Measurements from ENCODE around the gene FAXC.
"Not testable (repeated sequence)": the region's sequence is repeated elsewhere in the genome, so short reads cannot be mapped to it uniquely, and the experiment has no call there.

DNA sequence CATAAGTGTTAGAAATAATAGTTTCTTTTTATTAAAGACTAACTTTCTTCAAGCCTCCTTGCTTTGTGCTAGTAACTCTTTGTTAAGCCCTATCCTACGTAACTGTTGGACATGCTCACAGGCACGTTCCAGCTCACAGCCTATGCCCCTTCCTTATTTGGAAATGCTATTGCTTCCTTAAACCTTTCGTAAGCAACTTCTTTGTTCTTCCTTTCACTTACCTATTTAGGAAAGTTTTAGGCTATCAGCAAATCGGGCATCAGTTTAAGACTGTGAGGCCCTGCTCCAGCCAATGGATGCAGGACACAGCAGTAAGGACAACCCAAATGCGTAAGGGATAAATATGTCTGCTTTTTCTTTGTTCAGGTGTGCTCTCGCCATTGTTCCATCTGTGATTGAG is 14.2 kb downstream of the FAXC start:
- TF ChIP-seq, protein P1, sequence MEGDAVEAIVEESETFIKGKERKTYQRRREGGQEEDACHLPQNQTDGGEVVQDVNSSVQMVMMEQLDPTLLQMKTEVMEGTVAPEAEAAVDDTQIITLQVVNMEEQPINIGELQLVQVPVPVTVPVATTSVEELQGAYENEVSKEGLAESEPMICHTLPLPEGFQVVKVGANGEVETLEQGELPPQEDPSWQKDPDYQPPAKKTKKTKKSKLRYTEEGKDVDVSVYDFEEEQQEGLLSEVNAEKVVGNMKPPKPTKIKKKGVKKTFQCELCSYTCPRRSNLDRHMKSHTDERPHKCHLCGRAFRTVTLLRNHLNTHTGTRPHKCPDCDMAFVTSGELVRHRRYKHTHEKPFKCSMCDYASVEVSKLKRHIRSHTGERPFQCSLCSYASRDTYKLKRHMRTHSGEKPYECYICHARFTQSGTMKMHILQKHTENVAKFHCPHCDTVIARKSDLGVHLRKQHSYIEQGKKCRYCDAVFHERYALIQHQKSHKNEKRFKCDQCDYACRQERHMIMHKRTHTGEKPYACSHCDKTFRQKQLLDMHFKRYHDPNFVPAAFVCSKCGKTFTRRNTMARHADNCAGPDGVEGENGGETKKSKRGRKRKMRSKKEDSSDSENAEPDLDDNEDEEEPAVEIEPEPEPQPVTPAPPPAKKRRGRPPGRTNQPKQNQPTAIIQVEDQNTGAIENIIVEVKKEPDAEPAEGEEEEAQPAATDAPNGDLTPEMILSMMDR (IDR thresholded peaks at IDR 0.05; ENCODE audit: low read length), result not testable (repeated sequence)
- TF ChIP-seq EZH2phosphoT487 (IDR thresholded peaks at IDR 0.05; ENCODE audit: low read length), result not testable (repeated sequence)
